NB4 (cell line): ENCODE measurements around the gene CROT.

Source experiments
- CTCF ChIP-seq: IDR thresholded peaks from one replicate; pipeline ENCODE4 v1.5.1; 2012; ENCODE audit warnings: low read depth, low read length
- MAX ChIP-seq: IDR thresholded peaks from 2 replicates; pipeline ENCODE4 v1.6.1; 2011; ENCODE audit warnings: low read depth, low read length
- MYC ChIP-seq: IDR thresholded peaks from 2 replicates; pipeline ENCODE4 v1.6.1; 2011; ENCODE audit warnings: low read depth, low read length
- POLR2A ChIP-seq: IDR thresholded peaks from 2 replicates; pipeline ENCODE4 v1.6.1; 2011; ENCODE audit warnings: mild to moderate bottlenecking; ENCODE audit not compliant: insufficient read length; ENCODE audit errors: extremely low read depth

GRCh38 chr7:87347207-87347606 lies 1.7 kb downstream of the CROT start:
- no peak for TF ChIP-seq CTCF
- TF ChIP-seq MAX: no peak
- TF ChIP-seq POLR2A: no peak
- no peak for TF ChIP-seq MYC
